Measurements from ENCODE around the gene WNT16.
"Not testable (repeated sequence)": the region's sequence is repeated elsewhere in the genome, so short reads cannot be mapped to it uniquely, and the experiment has no call there.

WNT16 gene

GRCh38 chr7:121306565-121306964 lies 22.2 kb upstream of the WNT16 start:
- no peak for DNase-seq

GRCh38 chr7:121307021-121307574 lies 21.7 kb upstream of the WNT16 start:
- DNase-seq = no peak

GRCh38 chr7:121313220-121313792 lies 15.5 kb upstream of the WNT16 start:
- DNase-seq = no peak

GRCh38 chr7:121313793-121314676 lies 14.8 kb upstream of the WNT16 start:
- DNase-seq = no peak

- not testable (repeated sequence) for DNase-seq
Measured at GRCh38 chr7:121315170-121315569, 13.6 kb upstream of the WNT16 start.

- no peak for DNase-seq
Measured at GRCh38 chr7:121322460-121322859, 6.3 kb upstream of the WNT16 start.

- DNase-seq = no peak
Measured at GRCh38 chr7:121323515-121324302, 5.1 kb upstream of the WNT16 start.

GRCh38 chr7:121327671-121328070 lies 1.1 kb upstream of the WNT16 start:
- DNase-seq = no peak

- peak in 2 of 5 experiments; percentile 2 to 29 for DNase-seq
Measured at GRCh38 chr7:121329191-121330052, 622 bp downstream of the WNT16 start.

- no peak for DNase-seq
Measured at GRCh38 chr7:121330053-121330833, 1.4 kb downstream of the WNT16 start.

GRCh38 chr7:121331048-121331447 lies 2.2 kb downstream of the WNT16 start:
- DNase-seq = no peak

- DNase-seq = no peak
Measured at GRCh38 chr7:121331574-121331973, 2.8 kb downstream of the WNT16 start.

- no peak for DNase-seq
Measured at GRCh38 chr7:121334376-121334775, 5.6 kb downstream of the WNT16 start.

GRCh38 chr7:121334875-121335648 lies 6.3 kb downstream of the WNT16 start:
- no peak for DNase-seq

- no peak for DNase-seq
Measured at GRCh38 chr7:121336579-121336978, 7.8 kb downstream of the WNT16 start.

- no peak for DNase-seq
Measured at GRCh38 chr7:121337398-121337797, 8.6 kb downstream of the WNT16 start.

GRCh38 chr7:121339082-121339481 lies 10.3 kb downstream of the WNT16 start:
- no peak for DNase-seq

- no peak for DNase-seq
Measured at GRCh38 chr7:121341933-121342332, 13.1 kb downstream of the WNT16 start.

- DNase-seq = no peak
Measured at GRCh38 chr7:121342631-121343030, 13.8 kb downstream of the WNT16 start.

- no peak for DNase-seq
Measured at GRCh38 chr7:121343302-121343701, 14.5 kb downstream of the WNT16 start.

GRCh38 chr7:121344093-121344492 lies 15.3 kb downstream of the WNT16 start:
- no peak for DNase-seq
